Spinal cord (tissue), 10 donors: Measurements from ENCODE around the gene CCNB1. TPM values are rescaled to one million over a fixed set of nuclear protein-coding genes. Genes with fewer than 3 reads are reported as not detected.
"Not testable (repeated sequence)": the region's sequence is repeated elsewhere in the genome, so short reads cannot be mapped to it uniquely, and the experiment has no call there.

Source experiments
- DNase-seq, 6 donors: peaks; one replicate each; pipeline versions ENCODE4 v3.0.0 to v3.0.0-alpha.2; 2013 to 2015; ENCODE audit warnings: low spot score in 6 of 6, low read depth in 4 of 6
- H3K27ac ChIP-seq: one replicate; pipeline ENCODE4 v1.5.1; 2013; ENCODE audit warnings: low read depth, low read length, control low read depth
- H3K27me3 ChIP-seq: one replicate; pipeline ENCODE4 v1.6.1; 2013; ENCODE audit warnings: low read length; ENCODE audit not compliant: control insufficient read depth, insufficient read depth
- H3K36me3 ChIP-seq: one replicate; pipeline ENCODE4 v1.6.1; 2013; ENCODE audit warnings: low read length; ENCODE audit not compliant: control insufficient read depth, insufficient read depth
- H3K4me1 ChIP-seq: one replicate; pipeline ENCODE4 v1.6.1; 2013; ENCODE audit warnings: low read length; ENCODE audit not compliant: control insufficient read depth, insufficient read depth
- H3K4me3 ChIP-seq: one replicate; pipeline ENCODE4 v1.5.1; 2013; ENCODE audit warnings: low read depth, low read length, control low read depth
- H3K9me3 ChIP-seq: one replicate; pipeline ENCODE4 v1.6.1; 2013; ENCODE audit warnings: low read length; ENCODE audit not compliant: control insufficient read depth, insufficient read depth
- WGBS: methylation state at CpG from one replicate; pipeline ENCODE4 v1.1.5; 2013; ENCODE audit warnings: missing lambda C conversion rate; ENCODE audit not compliant: insufficient coverage; 5-methylcytosine and 5-hydroxymethylcytosine counted together
- long read RNA-seq, 4 donors: transcript quantifications; one replicate each; lab custom pipeline, GENCODE V29; 2026
- polyA plus RNA-seq, 2 donors: library from polyadenylated mRNA; unstranded; fragments of 120-200 nt; gene quantifications; one replicate each; pipeline ENCODE4 v1.2.1, GENCODE V29; 2013; ENCODE audit not compliant: insufficient read length in 2 of 2
- total RNA-seq, 2 donors: library from RNA; depleted of rRNA in 1 of 2; stranded (reverse); fragments of 120-200 nt in 1 of 2; fragments of >200 nt in 1 of 2; gene quantifications; one replicate each; pipeline versions ENCODE4 v1.2.3 to v1.2.4, GENCODE V29; 2013 to 2014
- donor health status: healthy.

CCNB1 gene
- total RNA-seq (10 to 100 TPM; 38.0 to 38.2 TPM), polyA plus RNA-seq (10 to 100 TPM; 45.0 to 47.2 TPM)
- long read RNA-seq, donor 1, transcript CCNB1-201 (9 exons, 2,169 nt), result major isoform, 26 of 26 reads
- long read RNA-seq, donor 1, partial matches to known transcripts, result 0 of 26 reads
- long read RNA-seq, donor 1, other reads (novel, unspliced or antisense), result 0 of 26 reads
- long read RNA-seq, donor 2, partial matches to known transcripts, result 0 of 4 reads
- long read RNA-seq, donor 2, other reads (novel, unspliced or antisense), result 0 of 4 reads
- long read RNA-seq, donor 3, transcript CCNB1-201 (9 exons, 2,169 nt), result major isoform, 11 of 12 reads
- long read RNA-seq, donor 3, partial matches to known transcripts, result 0 of 12 reads
- long read RNA-seq, donor 3, other reads (novel, unspliced or antisense), result 0 of 12 reads
- long read RNA-seq, donor 4, transcript CCNB1-201 (9 exons, 2,169 nt), result major isoform, 34 of 40 reads
- long read RNA-seq, donor 4, transcript CCNB1-207 (2 exons, 463 nt), result minor isoform, 5 of 40 reads
- long read RNA-seq, donor 4, partial matches to known transcripts, result 0 of 40 reads
- long read RNA-seq, donor 4, other reads (novel, unspliced or antisense), result 0 of 40 reads

- peak within 1 kb of the TSS; percentile 64 for H3K27ac ChIP-seq
- H3K4me3 ChIP-seq, result peak within 1 kb of the TSS; percentile 92
- peaks cover 16% of the 10 kb centered on the region for H3K4me1 ChIP-seq
- H3K27me3 ChIP-seq, result no peaks in the 10 kb centered on the region
- peak; percentile 91 to 99 (median 94) for DNase-seq
- H3K36me3 ChIP-seq, result peaks cover 8% of the 10 kb centered on the region
- H3K9me3 ChIP-seq, result no peaks in the 10 kb centered on the region
- 1% methylated on average over 50 of the region's 50 CpGs for WGBS
These were observed at the start of gene CCNB1 for GRCh38 chr5:69166686-69167492. TSS of gene CCNB1 (plus strand) at chr5:69167150. CDS start at chr5:69167263, 113 bp downstream.

GRCh38 chr5:69129413-69129812 is 37.5 kb upstream of the CCNB1 start:
- DNase-seq, result no peak
- H3K4me1 ChIP-seq, result no peaks in the 10 kb centered on the region
- no peak overlapping the region for H3K27ac ChIP-seq
- peaks cover 46% of the 10 kb centered on the region for H3K36me3 ChIP-seq
- no peaks in the 10 kb centered on the region for H3K9me3 ChIP-seq
- H3K27me3 ChIP-seq, result no peaks in the 10 kb centered on the region
- no peak overlapping the region for H3K4me3 ChIP-seq

- no CpG with 5 or more reads among the region's 2 CpGs for WGBS
- no peak overlapping the region for H3K4me3 ChIP-seq
- H3K9me3 ChIP-seq, result no peaks in the 10 kb centered on the region
- no peak for DNase-seq
- no peaks in the 10 kb centered on the region for H3K4me1 ChIP-seq
- H3K36me3 ChIP-seq, result peaks cover 38% of the 10 kb centered on the region
- no peaks in the 10 kb centered on the region for H3K27me3 ChIP-seq
- H3K27ac ChIP-seq, result no peak overlapping the region
These were observed 36.7 kb upstream of the CCNB1 start for GRCh38 chr5:69130241-69130640.

GRCh38 chr5:69131304-69131703 is 35.6 kb upstream of the CCNB1 start:
- H3K4me3 ChIP-seq, result no peak overlapping the region
- peaks cover 29% of the 10 kb centered on the region for H3K36me3 ChIP-seq
- H3K4me1 ChIP-seq, result no peaks in the 10 kb centered on the region
- no peak overlapping the region for H3K27ac ChIP-seq
- no peaks in the 10 kb centered on the region for H3K27me3 ChIP-seq
- DNase-seq, result no peak
- no peaks in the 10 kb centered on the region for H3K9me3 ChIP-seq

- no peaks in the 10 kb centered on the region for H3K9me3 ChIP-seq
- H3K27ac ChIP-seq, result no peak overlapping the region
- no peak for DNase-seq
- H3K27me3 ChIP-seq, result no peaks in the 10 kb centered on the region
- H3K4me1 ChIP-seq, result no peaks in the 10 kb centered on the region
- no peak overlapping the region for H3K4me3 ChIP-seq
- H3K36me3 ChIP-seq, result peaks cover 14% of the 10 kb centered on the region
- WGBS, result no CpG with 5 or more reads among the region's 7 CpGs
These were observed 32.8 kb upstream of the CCNB1 start for GRCh38 chr5:69134126-69134525.

GRCh38 chr5:69136293-69136692 is 30.7 kb upstream of the CCNB1 start:
- Histone ChIP-seq H3K4me1 (no peaks in the 10 kb centered on the region), H3K27ac (no peak overlapping the region), H3K4me3 (no peak overlapping the region), H3K9me3 (peaks cover 5% of the 10 kb centered on the region), H3K36me3 (peaks cover 12% of the 10 kb centered on the region), H3K27me3 (no peaks in the 10 kb centered on the region)
- no peak for DNase-seq
- 100% methylated on average over 2 of the region's 3 CpGs for WGBS

GRCh38 chr5:69137208-69137607 is 29.7 kb upstream of the CCNB1 start:
- H3K4me3 ChIP-seq, H3K36me3 ChIP-seq, DNase-seq: not testable (repeated sequence)

GRCh38 chr5:69137807-69138206 is 29.1 kb upstream of the CCNB1 start:
- no peak for DNase-seq

More at GRCh38 chr5:69137208-69137607, 29.7 kb upstream of the CCNB1 start:
- 100% methylated on average over 1 of the region's 1 CpG for WGBS
- not testable (repeated sequence) for H3K27ac ChIP-seq, H3K27me3 ChIP-seq, H3K4me1 ChIP-seq, H3K9me3 ChIP-seq

GRCh38 chr5:69138766-69139165 is 28.2 kb upstream of the CCNB1 start:
- Histone ChIP-seq H3K4me1 (no peaks in the 10 kb centered on the region), H3K27ac (no peak overlapping the region), H3K4me3 (no peak overlapping the region), H3K27me3 (no peaks in the 10 kb centered on the region), H3K36me3 (peaks cover 4% of the 10 kb centered on the region), H3K9me3 (peaks cover 5% of the 10 kb centered on the region)
- DNase-seq, result no peak
- WGBS, result no CpG with 5 or more reads among the region's 1 CpG

More at GRCh38 chr5:69137807-69138206, 29.1 kb upstream of the CCNB1 start:
- no peak overlapping the region for H3K4me3 ChIP-seq
- no peaks in the 10 kb centered on the region for H3K4me1 ChIP-seq
- H3K9me3 ChIP-seq, result peaks cover 5% of the 10 kb centered on the region
- whole genome bisulfite sequencing, result 100% methylated on average over 3 of the region's 5 CpGs
- H3K27me3 ChIP-seq, result no peaks in the 10 kb centered on the region
- H3K36me3 ChIP-seq, result peaks cover 4% of the 10 kb centered on the region
- no peak overlapping the region for H3K27ac ChIP-seq
